Neural progenitor cell (in vitro differentiated cells): ENCODE data around the gene MARCHF4.

Experiments used
- CTCF ChIP-seq: fragments of 200-600 bp; sonication (generic); IDR thresholded peaks from 2 replicates; pipeline ENCODE4 v1.5.1; 2017; ENCODE audit warnings: antibody characterized with exemption, mild to moderate bottlenecking
- EZH2 ChIP-seq: fragments of 200-600 bp; sonication (generic); IDR thresholded peaks from 2 replicates; pipeline ENCODE4 v1.6.1; 2017; ENCODE audit warnings: antibody characterized with exemption, mild to moderate bottlenecking, moderate library complexity
- EZH2phosphoT487 ChIP-seq: fragments of 200-600 bp; sonication (generic); IDR thresholded peaks from 2 replicates; pipeline ENCODE4 v1.6.1; 2017; ENCODE audit warnings: antibody characterized with exemption

DNA sequence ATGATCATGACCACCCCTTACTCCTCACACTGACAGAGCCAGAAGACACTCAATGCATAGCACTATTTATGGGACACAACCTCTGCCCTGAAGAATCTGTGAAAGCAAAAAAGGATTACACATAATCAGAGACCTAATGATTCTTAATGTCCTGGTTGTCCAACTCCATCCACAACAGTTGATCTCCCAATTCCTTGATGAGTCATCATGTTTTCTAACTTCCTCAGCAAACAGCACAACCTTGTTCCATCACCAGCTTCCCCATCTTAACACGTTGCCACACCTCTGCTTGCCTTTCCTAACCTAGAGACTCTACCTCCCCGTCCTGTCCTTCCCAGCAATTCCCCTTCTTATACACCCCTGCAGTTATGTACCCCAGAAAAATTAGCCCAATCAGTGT is 13.2 kb upstream of the MARCHF4 start:
- TF ChIP-seq EZH2, result no peak
- no peak for TF ChIP-seq CTCF
- no peak for TF ChIP-seq EZH2phosphoT487
